IPS-NIHi11 (cell line): ENCODE results near the gene NHLRC4.
A peak's percentile ranks its signal among the peaks of the same experiment; 100 is the strongest.

Source experiments
- DNase-seq: peaks from one replicate; pipeline ENCODE4 v3.0.0; 2012; ENCODE audit warnings: mixed read lengths, low spot score

NHLRC4 gene, protein sequence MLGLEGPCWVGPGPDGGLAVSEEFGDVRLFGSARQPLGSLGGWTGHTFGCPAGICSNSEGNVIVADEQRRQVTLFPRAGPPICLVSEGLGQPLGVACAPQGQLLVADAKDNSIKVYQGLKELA

DNA sequence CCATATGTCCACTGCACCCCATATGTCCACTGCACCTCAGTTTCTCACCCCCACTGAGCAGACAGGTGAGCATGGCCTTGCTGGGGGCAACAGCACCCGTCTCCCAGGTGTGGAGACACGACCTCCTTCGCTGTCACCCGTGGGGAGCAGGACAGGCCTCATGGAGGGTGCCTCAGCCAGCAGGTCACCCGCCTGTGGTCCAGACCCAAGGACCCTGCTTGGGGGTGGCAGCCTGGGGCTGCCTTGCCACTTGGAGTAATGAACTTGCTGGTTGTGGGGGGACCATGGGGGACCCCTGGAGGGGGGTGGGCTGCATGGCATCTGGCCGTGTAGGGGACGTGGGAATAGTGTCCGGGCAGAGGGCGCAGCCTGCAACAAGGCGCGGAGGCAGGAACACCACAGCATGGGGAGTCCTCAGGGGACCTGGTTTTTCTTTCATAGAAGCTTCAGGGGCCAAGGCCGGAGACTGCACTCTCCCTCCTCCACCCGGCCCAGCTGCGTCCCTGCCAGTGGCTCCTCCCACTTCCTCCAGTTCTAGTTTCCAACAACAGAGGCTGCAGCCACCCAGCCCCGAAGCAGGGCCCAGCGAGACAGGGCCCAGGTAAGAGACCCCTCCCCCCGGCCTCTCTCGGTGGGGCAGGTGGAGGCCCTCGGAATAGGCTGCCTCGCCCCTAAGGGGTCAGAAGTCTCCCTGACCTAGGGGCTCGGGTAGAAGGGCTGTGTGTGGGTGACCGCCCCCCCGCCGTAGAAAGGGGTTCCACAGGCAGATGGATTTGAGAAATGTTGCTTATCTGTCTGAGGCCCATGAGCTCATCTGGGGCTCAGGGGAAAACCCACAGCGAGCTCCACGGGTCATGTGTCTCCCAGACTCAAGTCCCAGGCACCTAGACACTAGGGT lies at the start of gene NHLRC4:
Gene NHLRC4 (plus strand): TSS at position 531 of the 898 bp plus-strand sequence. CDS start 1,043 bp downstream, outside the sequence.
- DNase-seq: peak; percentile 88

DNA sequence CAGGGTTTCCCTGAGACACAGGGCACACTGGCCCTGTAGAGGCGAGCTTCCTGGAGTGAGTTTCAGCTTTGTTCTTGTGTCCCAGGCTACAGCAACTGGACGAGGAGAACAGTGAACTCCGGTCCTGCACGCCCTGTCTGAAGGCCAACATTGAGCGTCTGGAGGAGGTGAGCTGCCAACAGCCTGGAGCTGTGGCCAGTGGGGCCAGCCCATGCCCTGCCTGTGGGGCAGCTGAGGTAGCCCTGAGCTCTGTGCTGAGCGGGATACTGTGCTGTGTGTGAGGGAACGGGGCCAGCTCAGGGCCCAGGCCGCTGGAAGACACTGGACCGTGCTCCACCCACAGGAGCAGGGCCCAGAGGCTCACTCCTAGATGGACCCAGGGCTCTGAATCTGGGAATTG lies 47.9 kb upstream of the NHLRC4 start:
- DNase-seq: no peak

DNA sequence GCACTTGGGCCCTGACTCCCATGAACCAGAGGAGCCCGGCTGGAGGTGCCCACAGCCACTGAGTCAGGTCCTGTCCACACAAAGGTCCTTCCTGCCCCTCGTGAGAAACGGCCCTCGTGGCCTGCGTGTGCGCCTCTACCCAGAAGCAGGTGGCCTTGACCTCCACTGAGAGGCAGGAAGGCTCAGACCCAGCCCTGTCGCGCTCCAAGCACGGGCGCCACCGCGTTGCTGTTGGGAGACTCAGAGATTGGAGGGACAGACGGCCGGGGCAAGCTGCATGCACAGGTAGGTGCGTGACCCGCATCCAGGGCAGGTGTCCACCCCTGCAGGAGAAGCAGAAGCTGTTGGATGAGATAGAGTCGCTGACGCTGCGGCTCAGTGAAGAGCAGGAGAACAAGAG lies 47.4 kb upstream of the NHLRC4 start:
- DNase-seq: no peak

DNA sequence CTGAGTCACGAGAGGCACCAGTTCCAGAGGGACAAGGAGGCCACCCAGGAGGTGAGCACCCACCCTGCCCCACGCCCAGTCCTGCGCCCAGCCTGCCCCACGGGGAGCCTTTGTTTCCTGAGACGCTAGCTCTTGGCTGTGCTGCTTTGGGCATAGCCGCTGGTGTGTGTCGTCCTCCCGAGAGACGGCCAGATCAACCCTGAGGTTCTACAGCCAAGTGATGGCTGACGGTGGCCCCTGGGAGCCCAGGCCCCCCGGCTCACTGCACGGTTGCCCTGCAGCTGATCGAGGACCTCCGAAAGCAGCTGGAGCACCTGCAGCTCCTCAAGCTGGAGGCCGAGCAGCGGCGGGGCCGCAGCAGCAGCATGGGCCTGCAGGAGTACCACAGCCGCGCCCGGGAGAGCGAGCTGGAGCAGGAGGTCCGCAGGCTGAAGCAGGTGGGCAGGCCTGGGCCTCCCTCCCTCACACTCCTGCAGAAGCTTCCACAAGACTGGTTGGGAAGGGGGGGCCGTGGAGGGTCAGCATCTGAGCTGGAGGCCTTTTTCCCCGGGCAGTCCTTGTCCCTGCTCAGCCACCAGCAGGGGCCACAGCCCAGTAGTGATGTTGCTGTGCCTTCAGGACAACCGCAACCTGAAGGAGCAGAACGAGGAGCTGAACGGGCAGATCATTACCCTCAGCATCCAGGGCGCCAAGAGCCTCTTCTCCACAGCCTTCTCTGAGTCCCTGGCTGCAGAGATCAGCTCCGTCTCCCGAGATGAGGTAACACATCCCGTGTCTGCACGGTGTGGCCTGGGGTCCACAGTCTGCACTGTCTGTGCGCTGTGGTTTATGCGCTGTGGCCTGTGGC lies 46.7 kb upstream of the NHLRC4 start:
- DNase-seq: no peak

DNA sequence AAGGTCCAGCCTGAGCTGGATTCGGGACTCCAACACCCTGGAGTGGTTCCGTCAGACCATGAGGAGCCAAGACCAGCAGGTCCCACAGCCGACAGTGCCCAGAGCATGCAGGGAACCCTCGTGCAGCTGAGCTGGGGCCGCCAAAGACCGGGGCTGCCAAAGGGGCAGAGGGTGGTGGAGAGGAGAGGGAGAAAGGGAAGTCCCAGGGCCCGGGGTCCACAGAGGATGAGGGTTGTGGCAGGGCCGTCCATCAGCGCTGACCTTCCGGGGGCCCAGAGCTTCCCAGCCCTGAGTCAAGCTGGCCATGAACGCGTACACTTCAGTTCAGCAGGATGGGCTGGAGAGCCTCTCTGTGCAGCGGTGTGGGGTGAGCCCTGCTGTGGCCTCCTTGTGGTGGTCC lies 46.0 kb upstream of the NHLRC4 start:
- no peak for DNase-seq

DNA sequence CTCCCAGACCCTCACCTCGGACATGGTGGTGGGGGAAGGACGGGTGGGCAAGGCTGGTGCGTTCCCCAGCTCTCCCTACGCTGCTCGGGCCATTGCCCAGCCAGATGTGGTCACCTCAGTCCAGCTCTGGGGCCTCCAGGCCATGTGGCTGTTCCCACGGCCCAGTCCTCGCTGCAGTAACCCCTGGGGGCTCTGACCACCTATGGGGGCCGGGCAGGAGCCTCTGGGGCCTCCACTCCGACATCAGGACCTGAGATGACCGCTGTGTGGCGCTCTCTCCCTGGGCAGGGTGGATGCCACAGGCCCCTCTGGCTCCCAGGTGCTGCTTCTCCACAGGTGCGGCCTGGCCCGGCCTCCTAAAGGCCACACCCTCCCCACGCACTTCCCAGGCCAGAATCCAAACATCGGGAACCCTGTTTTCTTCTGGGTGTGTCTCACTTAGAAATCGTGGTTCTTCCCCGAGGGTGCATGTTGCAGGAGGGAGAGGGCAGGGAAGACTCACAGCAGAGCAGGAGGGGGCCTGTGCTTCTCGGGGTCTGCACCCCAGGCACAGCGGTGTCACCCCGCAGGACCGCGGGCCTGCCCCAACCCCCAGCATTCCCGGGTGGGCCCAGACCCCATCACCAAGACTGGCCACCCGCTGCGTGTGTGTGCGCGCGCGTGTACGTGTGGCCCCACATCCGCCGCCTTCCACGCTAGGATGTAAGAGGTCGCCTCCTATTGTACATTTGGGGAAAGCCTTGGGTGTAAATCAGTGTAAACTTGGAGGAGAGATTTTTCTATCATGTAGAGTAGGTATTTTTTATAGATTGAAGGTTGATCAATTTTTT lies 45.2 kb upstream of the NHLRC4 start:
- DNase-seq: peak; percentile 78

DNA sequence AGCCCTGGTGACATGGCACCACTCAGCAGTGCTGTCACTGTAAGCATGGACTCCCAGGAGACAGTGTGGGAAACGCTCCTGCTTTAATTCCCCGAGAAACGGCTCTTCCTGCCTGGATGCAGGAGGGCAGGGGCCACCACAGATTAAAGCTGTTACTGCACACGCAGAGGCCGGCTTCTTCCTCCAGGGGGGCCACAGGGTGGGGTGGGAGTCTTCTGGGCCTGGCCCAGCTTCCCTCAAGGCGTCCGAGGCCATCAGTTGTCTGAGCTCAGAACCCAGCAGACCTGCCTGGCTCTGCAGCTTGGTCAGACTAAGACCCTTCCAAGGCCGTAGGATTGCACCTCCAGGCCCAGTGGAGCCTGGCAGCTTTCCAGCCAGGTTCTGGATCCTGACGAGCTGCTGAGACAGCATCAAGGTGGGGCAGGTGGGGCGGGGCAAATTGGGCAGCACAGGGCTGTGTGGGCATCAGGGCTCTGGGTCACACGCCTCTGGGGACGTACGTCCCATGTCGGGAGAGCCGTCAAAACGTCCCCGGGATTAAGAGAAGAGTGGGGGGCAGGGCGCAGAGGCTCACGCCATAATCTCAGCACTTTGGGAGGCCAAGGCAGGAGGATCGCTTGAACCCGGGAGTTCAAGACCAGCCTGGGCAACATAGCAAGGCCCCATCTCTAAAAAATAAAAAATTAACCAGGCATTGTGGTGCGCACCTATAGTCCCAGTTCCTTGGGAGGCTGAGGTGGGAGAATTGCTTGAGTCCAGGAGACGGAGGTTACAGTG lies 44.3 kb upstream of the NHLRC4 start:
- no peak for DNase-seq

DNA sequence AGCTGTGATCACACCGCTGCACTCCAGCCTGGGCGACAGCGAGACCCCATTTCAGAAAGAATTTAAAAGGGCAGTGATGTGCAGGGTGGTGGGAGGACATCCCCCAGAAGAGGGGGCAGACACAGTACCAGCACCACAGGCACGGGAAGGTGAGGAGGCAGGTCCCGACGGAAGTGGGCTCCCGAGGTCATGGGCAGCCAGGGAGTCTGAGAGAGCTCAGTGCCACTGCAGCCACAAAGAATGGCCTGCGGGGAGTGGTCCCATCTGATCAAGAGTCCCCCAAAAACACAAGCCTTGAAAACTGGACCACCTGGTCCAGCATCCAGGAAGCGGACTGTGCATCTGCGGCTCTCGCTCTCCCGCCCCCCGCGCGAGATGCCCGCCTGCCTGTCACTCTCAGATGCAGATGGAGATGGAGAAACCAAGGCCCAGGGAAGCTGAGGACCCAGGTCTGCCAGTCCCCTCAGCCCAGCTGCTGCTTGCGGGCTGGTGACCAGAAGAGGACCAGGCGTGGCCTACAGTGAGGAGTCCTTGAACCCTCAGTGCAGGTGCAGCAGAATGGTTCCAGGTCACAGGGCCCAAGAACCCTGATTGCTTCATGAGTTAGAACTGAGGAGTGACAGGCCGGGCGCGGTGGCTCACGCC lies 43.6 kb upstream of the NHLRC4 start:
- no peak for DNase-seq

DNA sequence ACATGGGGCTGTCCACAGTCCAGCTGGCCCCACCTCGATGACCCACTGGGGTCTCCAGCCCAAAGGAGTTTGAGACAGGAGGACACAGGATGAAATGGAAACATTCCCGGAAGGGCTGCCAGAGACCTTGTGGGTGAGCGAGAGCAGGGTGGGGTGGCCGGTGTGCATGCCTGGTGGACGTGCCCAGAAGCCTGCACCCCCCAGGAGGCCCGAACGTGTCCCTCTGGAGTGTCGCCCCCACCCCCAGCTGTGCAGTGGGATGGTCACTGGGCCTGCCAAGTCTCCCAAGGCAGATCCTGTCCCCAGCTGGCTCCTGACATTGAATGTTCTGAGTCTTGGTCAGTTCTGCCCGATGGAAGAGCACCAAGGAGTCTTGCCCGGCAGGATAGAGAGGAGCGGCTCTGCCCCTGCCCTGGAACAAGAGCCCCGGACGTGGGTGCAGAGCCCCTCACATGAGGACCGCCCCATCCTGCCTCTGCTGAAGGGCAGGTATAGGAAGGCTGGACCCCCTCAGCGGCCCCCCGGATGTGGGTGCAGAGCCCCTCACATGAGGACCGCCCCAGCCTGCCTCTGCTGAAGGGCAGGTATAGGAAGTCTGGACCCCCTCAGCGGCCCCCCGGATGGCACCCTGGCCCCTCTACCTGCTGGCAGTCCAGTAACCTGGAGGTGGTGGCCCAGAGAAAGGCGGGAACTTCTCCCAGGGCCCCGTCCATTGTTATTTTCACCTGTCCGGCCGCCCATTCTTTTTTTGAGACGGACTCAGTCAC lies 42.3 kb upstream of the NHLRC4 start:
- DNase-seq: no peak

DNA sequence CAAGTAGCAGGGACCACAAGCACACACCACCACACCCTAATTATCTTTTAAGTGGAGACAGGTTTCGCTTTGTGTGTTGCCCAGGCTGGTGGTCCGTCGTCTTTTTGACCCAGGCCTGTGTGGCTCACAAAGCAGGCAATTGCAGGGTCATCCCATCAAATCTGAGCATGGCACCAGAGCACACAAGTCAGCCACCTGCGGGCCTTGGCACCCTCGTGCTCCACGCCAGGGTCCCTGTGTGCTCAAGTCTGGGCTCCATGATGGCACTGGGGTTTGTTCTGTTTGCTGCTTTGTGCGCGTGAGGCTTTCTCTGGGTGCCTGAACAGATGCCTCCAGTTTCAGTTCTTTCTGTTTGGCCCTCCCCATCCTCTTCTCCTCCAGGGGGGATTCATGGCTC lies 41.7 kb upstream of the NHLRC4 start:
- DNase-seq: no peak

DNA sequence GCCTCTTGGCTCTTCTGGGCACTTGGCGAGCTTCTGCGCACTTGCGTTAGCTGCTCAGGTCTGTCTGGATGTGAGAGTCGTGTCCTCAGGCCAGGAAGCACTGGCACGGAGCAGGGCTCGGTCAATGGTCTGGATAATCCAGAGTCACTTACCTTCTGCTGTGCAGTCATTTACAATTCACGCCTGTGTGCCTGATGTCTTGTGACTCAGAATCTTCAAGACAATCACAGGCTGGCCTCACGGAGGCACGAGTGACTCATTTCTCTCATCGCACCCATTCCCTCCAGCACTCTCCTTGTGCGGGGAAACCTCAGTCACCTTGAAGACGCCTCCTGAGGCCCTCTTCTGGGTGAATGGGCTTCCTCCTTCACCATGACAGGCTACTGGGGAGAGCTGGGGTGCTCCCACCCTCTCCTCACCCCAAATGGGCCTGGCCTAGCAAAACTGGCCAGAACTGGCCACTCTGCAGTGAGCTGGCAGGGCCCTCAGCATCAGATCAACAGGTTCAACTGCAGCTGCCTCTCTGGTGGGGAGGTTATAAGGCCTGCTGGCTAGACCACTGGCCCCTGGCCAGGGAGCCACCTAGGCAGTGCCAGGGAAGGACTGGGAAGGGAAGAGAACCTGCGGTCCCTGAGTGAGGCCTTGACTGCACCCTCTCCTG lies 41.2 kb upstream of the NHLRC4 start:
- DNase-seq: no peak

DNA sequence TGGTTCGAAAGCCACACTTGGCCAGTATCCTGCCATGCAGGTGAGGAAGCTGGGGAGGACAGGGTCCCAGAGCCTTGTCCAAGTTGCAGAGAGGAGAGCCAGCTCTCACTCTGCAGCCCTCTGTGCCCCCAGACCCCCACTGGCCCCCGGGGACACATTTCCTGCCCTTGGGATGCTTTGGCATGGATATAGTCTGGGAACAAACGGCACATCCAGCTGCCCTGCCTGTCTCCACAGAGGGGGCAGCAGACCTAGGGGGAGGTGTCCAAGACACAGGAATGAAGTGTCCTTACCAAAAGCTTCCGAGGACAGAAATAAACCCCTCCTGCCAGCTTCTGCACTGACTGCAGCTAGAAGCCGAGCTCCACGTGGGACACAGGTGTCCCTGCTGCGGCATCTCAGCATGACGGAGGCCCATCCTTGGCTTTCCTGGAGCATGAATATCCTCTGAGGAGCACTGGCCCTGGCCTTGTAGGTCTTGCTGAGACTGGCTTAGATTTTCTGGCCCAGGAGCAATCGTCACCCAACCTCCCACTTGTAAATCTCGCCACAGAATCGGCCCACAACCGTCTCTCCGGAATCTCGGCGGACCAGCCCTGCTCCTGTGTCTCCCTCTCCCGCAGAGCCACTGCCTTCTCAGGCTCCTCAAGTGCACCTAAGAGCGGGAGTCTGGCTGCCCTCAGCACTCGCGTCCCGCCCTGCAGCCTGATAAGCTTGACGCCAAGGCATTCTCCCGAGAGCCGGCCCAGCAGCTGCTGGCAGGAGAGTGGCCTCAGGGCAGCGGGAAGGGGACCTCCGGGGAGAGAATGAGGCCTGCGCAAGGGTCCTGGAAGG lies 40.4 kb upstream of the NHLRC4 start:
- DNase-seq: no peak

DNA sequence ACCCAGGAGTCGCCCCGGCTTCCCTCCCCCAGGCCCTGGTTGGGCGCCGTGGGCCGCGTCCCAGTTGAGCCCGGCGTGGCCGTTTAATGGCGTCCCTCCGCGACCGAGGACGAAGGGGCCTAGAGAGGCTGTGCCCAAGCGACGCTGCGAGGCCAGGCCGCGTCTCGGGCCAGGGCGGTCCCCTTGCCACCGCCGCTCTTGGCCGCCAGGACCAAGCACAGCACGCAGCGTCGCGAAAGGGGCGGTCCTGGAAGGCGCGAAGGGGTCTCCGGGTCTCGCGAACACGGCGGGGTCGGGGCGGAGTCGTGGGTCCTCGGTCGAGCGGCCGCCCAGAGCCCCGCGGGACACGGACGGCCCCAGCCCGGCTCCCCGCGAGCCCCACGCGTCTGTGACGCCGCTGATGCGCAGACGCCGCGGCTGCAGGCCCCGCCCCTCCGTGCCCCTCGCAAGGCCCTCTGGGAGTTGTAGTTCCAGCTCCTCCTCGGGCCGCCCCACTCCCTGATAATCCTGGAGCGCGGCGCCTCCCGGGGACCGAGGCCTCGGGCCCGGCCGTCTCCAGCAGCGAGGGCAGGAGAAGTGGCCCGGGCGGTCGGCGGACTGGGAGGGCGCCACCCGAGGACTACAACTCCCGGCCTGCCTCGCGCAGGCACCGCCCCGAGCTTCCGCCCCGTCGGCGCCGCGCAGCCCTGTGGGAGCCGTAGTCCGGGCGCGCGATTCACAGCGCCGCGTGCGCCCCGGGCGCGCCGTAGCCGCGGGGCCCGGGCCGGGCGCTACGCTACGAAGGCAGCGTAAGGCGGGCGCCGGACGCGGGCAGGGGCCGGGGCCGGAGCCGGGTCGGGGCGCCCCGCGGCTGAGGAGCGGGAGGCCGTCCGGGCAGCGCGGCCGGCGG lies 39.5 kb upstream of the NHLRC4 start, which contains the start of gene CAPN15:
Gene CAPN15 (plus strand): TSS at position 698 of the 889 bp plus-strand sequence. CDS start 19,127 bp downstream, outside the sequence.
- peak; percentile 91 for DNase-seq

DNA sequence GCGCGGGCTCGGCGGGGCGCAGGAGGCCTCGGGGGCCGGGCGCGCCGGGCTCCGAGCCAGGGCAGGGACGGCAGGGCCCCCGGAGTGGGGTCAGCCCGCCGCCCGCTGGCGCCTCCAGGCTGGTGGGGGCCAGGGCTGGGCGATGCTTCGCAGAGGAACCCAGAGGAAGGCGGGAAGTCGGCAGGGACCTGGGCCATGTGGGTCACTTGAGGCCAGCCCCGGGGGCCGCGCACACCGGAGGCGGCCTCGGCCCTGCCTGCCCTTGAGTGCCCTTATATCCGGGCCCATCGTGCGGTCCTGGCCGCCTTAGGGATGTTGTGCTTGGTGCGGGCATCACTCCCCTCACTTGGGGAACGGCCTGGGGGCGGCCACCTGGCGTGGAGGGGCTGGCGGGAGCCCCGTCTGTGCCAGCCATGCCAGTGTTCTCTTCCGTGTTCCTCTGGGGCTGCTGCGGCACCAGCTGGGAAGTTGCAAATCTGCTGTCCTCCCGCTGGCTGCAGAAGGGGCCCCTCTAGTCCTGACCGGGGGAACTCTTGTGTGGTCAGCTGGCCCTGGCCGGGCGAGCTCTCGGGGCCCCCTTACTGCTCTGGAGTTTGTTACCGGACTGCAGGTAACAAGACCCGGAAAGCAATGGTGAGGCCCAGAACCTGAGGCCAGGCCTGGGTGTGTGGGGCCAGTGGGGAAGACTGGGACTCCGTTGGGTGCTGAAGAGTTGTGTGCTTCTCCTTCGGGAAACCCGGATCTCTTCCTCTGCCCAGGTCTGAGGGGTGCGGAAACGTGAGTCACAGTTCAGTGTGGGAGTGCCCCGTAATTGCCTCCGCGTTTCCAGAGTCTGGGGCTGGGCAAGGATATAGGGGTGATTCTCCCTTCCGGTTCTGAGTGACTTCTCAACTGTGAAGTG lies 38.4 kb upstream of the NHLRC4 start:
- no peak for DNase-seq

DNA sequence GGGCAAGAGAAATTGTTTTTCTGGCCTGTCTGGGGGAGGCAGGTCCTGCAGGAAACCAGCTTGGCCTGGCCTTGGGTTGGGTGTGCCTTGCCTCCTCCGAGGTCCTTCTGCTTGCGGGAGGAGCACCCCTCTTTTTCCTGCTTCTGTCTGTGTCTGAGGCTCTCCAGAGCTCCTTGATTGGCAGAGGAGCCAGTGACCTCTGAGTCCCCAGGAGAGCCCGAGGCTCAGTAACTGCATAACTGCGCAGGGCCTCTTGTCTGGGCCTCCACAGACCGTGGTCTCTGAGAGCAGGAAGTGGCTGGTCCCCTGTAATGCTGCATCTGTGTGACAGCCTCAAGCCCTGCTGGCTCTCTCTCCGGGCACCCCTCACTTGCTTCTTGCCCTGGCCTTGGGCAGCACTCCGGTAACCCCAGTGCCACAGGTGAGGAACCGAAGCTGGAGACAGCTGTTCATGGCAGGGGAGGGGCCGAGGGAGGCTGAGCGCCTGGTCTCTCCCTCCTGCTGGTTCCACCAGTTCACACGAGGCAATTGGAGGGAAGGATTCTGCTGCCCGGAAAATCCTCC lies 37.7 kb upstream of the NHLRC4 start:
- no peak for DNase-seq
